HG02884 (cell line): Measurements from ENCODE around the gene POTEB.
"Not testable (repeated sequence)": the region's sequence is repeated elsewhere in the genome, so short reads cannot be mapped to it uniquely, and the experiment has no call there.

Experiments used
- ATAC-seq: cut with Tn5 transposase; IDR thresholded peaks from one replicate; pipeline ENCODE4 v1.9.1; 2021; ENCODE audit warnings: mild to moderate bottlenecking, moderate library complexity; ENCODE audit not compliant: unreplicated experiment

The POTEB gene

DNA sequence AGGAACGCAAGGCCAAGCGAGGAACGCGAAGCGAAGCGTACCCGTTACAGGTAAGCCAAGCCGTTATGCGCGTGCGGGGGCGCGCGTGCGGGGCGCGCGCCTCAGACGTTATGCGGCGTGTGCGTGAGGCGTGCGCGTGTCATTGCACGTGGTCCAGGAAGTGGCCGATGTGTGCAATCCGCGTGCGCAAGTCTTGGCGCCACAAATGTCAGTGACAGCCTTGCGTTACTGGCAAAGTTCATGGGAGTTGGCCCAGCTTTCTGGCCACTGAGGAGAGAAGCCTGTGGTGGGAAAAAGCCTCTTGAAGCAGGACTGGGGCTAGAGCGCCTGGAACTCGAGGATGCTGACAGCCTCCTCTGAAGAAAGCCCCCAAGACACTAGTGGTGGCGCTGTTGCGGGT is at the start of gene POTEB:
TSS of gene POTEB (minus strand) at position 101 of the 400 bp plus-strand sequence. CDS start 489 bp downstream, outside the sequence.
- ATAC-seq: not testable (repeated sequence)

DNA sequence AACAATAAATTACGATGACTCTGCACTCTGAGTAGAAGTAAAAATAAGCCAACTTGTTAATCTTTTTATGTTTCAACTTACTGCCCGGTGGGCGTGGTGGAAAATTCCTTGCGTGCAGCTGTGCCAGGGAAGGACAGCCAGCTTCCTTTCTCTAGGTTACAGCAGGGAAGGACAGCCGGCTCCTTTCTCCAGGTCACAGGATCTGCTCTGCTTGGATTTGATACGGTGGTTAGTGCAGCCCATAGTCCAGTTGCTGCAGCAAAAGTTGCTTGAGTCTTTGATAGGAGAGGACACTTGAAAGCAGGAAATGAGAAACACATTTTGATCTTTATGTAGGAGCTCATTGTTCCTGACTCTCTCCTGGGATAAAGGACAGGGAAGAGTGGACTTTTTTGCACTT is 13.4 kb upstream of the POTEB start:
- not testable (repeated sequence) for ATAC-seq

- not testable (repeated sequence) for ATAC-seq
Observed at GRCh38 chr15:21889542-21889941, 12.0 kb upstream of the POTEB start.

- not testable (repeated sequence) for ATAC-seq
Observed at GRCh38 chr15:21838831-21839230, 38.7 kb downstream of the POTEB start.
